HG03175 (cell line): ENCODE data around the gene DIP2C.
"Not testable (repeated sequence)": the region's sequence is repeated elsewhere in the genome, so short reads cannot be mapped to it uniquely, and the experiment has no call there.

Experiments
- ATAC-seq: cut with Tn5 transposase; IDR thresholded peaks from one replicate; pipeline ENCODE4 v1.9.1; 2021; ENCODE audit warnings: mild to moderate bottlenecking, moderate library complexity; ENCODE audit not compliant: unreplicated experiment

Gene DIP2C

GRCh38 chr10:689452-690371 lies at the start of gene DIP2C:
TSS of gene DIP2C (minus strand) at chr10:689668. CDS start at chr10:689578, 90 bp downstream.
- no peak for ATAC-seq

GRCh38 chr10:734481-734880 lies 45.0 kb upstream of the DIP2C start:
- no peak for ATAC-seq

GRCh38 chr10:733086-733485 lies 43.6 kb upstream of the DIP2C start:
- no peak for ATAC-seq

GRCh38 chr10:729213-729612 lies 39.7 kb upstream of the DIP2C start:
- ATAC-seq, result no peak

- ATAC-seq, result no peak
Observed at GRCh38 chr10:728603-729002, 39.1 kb upstream of the DIP2C start.

- no peak for ATAC-seq
Observed at GRCh38 chr10:727162-727790, 37.8 kb upstream of the DIP2C start.

GRCh38 chr10:725786-726185 lies 36.3 kb upstream of the DIP2C start:
- ATAC-seq, result no peak

GRCh38 chr10:725302-725701 lies 35.8 kb upstream of the DIP2C start:
- no peak for ATAC-seq

- no peak for ATAC-seq
Observed at GRCh38 chr10:723973-724372, 34.5 kb upstream of the DIP2C start.

- ATAC-seq, result no peak
Observed at GRCh38 chr10:722281-723060, 33.0 kb upstream of the DIP2C start.

GRCh38 chr10:718143-718700 lies 28.8 kb upstream of the DIP2C start:
- no peak for ATAC-seq

GRCh38 chr10:717458-717857 lies 28.0 kb upstream of the DIP2C start:
- no peak for ATAC-seq

- no peak for ATAC-seq
Observed at GRCh38 chr10:716821-717220, 27.4 kb upstream of the DIP2C start.

- no peak for ATAC-seq
Observed at GRCh38 chr10:714214-714613, 24.7 kb upstream of the DIP2C start.

GRCh38 chr10:712575-712974 lies 23.1 kb upstream of the DIP2C start:
- no peak for ATAC-seq

- no peak for ATAC-seq
Observed at GRCh38 chr10:712089-712488, 22.6 kb upstream of the DIP2C start.

- ATAC-seq, result no peak
Observed at GRCh38 chr10:707861-708260, 18.4 kb upstream of the DIP2C start.

- ATAC-seq, result no peak
Observed at GRCh38 chr10:707456-707855, 18.0 kb upstream of the DIP2C start.

- no peak for ATAC-seq
Observed at GRCh38 chr10:703118-703517, 13.7 kb upstream of the DIP2C start.

GRCh38 chr10:700183-700582 lies 10.7 kb upstream of the DIP2C start:
- not testable (repeated sequence) for ATAC-seq
